K562 (cell line): ENCODE data around the gene TRAF3IP1. TPM values are rescaled to one million over a fixed set of nuclear protein-coding genes. Genes with fewer than 3 reads are reported as not detected.

ENCODE experiments used
- BMI1 ChIP-seq: fragments of 150-350 bp; IDR thresholded peaks from 2 replicates; pipeline ENCODE4 v1.6.1; 2014; ENCODE audit warnings: low read length
- ERF ChIP-seq: fragments of 450-650 bp; formaldehyde crosslinking; IDR thresholded peaks from 2 replicates; pipeline ENCODE4 v1.4.0; 2020; ENCODE audit warnings: mild to moderate bottlenecking, mixed read lengths
- SLC30A9 ChIP-seq: fragments of 250-450 bp; sonication (Bioruptor Pico); IDR thresholded peaks from 2 replicates; pipeline ENCODE4 v1.8.0; 2022; ENCODE audit warnings: mild to moderate bottlenecking, moderate library complexity
- SREBF2 ChIP-seq: sonication (generic); formaldehyde crosslinking; IDR thresholded peaks from 2 replicates; pipeline ENCODE4 v1.4.0; 2020; ENCODE audit warnings: mild to moderate bottlenecking, missing genetic modification reagents
- ZC3H8 ChIP-seq: fragments of 450-650 bp; IDR thresholded peaks from 2 replicates; pipeline ENCODE4 v1.6.1; 2017
- ZEB2 ChIP-seq: fragments of 450-650 bp; IDR thresholded peaks from 2 replicates; pipeline ENCODE4 v1.6.1; 2016
- polyA plus RNA-seq, 8 experiments: library from polyadenylated mRNA; depleted of rRNA in 4 of 8; stranded (reverse) in 5 of 8; unstranded in 3 of 8; fragments of >200 nt; fragmentation: Nextera tagmentation in 2 of 8; fragmentation: Illumina TruSeq in 1 of 8; extraction: Ambion mirVana in 2 of 8; extraction: Trizol in 1 of 8; gene quantifications; 2 replicates each; pipeline versions ENCODE4 v1.2.1 to v1.2.3, GENCODE V29; 2011 to 2014; ENCODE audit warnings: inconsistent platforms in 1 of 8, missing spikeins in 1 of 8
- total RNA-seq, 7 experiments: library from RNA; depleted of rRNA in 6 of 7; stranded (reverse); fragments of >200 nt in 6 of 7; fragmentation: Illumina TruSeq in 2 of 7; extraction: Trizol in 2 of 7; gene quantifications; 2 replicates each; pipeline versions ENCODE4 v1.2.1 to v1.2.3, GENCODE V29; 2011 to 2021; ENCODE audit warnings: low replicate concordance in 1 of 7
- TF ChIP-seq, protein P1 (sequence below): fragments of 250-450 bp; sonication (Bioruptor Pico); IDR thresholded peaks from 2 replicates; pipeline ENCODE4 v1.4.0; 2020; ENCODE audit warnings: mild to moderate bottlenecking, moderate library complexity
- TF ChIP-seq, protein P2 (sequence below): fragments of 250-450 bp; sonication (Bioruptor Pico); IDR thresholded peaks from 2 replicates; pipeline ENCODE4 v1.8.0; 2022; ENCODE audit warnings: inconsistent platforms
- TF ChIP-seq, protein P3 (sequence below): fragments of 250-450 bp; sonication (Bioruptor Pico); IDR thresholded peaks from 2 replicates; pipeline ENCODE4 v1.5.0; 2020; ENCODE audit warnings: mild to moderate bottlenecking
- TF ChIP-seq, protein P4 (sequence below): fragments of 250-450 bp; sonication (Bioruptor Pico); IDR thresholded peaks from 2 replicates; pipeline ENCODE4 v1.4.0; 2020; ENCODE audit warnings: borderline replicate concordance

TRAF3IP1 gene
- total and polyA plus RNA-seq, 9 of the 15 experiments (the other 6 are each of a cell fraction or from before 2014, with no cell fraction given): 1.3 to 7.4 (median 3.4) TPM

DNA sequence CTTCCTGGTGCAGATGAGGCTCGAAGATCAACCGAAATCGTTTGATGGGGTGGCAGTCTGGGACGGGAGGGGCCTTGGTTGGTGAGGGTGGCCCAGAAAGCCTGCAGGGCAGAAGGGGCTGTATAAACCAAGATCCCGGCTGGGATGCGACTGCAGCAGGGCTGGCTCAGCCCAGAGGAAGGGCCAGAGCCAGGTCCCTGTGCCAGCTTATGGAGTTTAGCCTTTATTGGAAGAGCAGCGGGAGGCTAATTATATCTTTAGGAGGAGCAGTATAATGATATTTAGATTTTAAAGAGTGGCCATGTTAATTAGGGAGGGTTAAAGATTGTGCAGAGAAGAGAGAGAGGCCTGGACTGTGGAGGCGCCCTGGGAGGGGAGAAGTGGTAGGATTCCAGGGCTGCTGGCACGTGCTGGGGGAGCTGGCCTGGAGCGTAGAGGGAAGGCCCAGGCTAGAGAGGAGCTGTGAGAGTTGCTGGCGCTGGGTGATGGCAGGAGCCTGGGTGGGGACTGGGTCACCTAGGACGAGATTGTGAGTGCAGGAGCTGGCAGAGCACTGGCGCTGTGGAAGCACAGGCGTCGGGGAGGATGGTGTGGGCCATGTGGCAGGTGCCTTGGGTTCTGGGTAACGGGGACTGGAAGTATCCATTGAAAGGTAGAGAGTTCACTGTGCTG, 25.1 kb downstream of the TRAF3IP1 start (continued):
- TF ChIP-seq, protein P1, sequence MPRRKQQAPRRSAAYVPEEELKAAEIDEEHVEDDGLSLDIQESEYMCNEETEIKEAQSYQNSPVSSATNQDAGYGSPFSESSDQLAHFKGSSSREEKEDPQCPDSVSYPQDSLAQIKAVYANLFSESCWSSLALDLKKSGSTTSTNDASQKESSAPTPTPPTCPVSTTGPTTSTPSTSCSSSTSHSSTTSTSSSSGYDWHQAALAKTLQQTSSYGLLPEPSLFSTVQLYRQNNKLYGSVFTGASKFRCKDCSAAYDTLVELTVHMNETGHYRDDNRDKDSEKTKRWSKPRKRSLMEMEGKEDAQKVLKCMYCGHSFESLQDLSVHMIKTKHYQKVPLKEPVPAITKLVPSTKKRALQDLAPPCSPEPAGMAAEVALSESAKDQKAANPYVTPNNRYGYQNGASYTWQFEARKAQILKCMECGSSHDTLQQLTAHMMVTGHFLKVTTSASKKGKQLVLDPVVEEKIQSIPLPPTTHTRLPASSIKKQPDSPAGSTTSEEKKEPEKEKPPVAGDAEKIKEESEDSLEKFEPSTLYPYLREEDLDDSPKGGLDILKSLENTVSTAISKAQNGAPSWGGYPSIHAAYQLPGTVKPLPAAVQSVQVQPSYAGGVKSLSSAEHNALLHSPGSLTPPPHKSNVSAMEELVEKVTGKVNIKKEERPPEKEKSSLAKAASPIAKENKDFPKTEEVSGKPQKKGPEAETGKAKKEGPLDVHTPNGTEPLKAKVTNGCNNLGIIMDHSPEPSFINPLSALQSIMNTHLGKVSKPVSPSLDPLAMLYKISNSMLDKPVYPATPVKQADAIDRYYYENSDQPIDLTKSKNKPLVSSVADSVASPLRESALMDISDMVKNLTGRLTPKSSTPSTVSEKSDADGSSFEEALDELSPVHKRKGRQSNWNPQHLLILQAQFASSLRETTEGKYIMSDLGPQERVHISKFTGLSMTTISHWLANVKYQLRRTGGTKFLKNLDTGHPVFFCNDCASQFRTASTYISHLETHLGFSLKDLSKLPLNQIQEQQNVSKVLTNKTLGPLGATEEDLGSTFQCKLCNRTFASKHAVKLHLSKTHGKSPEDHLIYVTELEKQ (CRISPR knock-in tag): no peak
- TF ChIP-seq BMI1: no peak
- TF ChIP-seq ERF (CRISPR knock-in tag): no peak
- no peak for TF ChIP-seq ZC3H8
- TF ChIP-seq ZEB2: no peak
- TF ChIP-seq SREBF2 (CRISPR knock-in tag): no peak
- TF ChIP-seq, protein P2, sequence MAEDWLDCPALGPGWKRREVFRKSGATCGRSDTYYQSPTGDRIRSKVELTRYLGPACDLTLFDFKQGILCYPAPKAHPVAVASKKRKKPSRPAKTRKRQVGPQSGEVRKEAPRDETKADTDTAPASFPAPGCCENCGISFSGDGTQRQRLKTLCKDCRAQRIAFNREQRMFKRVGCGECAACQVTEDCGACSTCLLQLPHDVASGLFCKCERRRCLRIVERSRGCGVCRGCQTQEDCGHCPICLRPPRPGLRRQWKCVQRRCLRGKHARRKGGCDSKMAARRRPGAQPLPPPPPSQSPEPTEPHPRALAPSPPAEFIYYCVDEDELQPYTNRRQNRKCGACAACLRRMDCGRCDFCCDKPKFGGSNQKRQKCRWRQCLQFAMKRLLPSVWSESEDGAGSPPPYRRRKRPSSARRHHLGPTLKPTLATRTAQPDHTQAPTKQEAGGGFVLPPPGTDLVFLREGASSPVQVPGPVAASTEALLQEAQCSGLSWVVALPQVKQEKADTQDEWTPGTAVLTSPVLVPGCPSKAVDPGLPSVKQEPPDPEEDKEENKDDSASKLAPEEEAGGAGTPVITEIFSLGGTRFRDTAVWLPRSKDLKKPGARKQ (CRISPR knock-in tag): no peak
- TF ChIP-seq, protein P3, sequence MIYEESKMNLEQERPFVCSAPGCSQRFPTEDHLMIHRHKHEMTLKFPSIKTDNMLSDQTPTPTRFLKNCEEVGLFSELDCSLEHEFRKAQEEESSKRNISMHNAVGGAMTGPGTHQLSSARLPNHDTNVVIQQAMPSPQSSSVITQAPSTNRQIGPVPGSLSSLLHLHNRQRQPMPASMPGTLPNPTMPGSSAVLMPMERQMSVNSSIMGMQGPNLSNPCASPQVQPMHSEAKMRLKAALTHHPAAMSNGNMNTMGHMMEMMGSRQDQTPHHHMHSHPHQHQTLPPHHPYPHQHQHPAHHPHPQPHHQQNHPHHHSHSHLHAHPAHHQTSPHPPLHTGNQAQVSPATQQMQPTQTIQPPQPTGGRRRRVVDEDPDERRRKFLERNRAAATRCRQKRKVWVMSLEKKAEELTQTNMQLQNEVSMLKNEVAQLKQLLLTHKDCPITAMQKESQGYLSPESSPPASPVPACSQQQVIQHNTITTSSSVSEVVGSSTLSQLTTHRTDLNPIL (CRISPR knock-in tag): no peak
- TF ChIP-seq SLC30A9 (CRISPR knock-in tag): no peak
- TF ChIP-seq, protein P4, sequence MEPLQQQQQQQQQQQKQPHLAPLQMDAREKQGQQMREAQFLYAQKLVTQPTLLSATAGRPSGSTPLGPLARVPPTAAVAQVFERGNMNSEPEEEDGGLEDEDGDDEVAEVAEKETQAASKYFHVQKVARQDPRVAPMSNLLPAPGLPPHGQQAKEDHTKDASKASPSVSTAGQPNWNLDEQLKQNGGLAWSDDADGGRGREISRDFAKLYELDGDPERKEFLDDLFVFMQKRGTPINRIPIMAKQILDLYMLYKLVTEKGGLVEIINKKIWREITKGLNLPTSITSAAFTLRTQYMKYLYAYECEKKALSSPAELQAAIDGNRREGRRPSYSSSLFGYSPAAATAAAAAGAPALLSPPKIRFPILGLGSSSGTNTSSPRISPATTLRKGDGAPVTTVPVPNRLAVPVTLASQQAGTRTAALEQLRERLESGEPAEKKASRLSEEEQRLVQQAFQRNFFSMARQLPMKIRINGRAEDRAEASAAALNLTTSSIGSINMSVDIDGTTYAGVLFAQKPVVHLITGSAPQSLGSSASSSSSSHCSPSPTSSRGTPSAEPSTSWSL: no peak
